ENCODE measurements around the gene PTPN13.

The PTPN13 gene

GRCh38 chr4:86586626-86587380 is 7.3 kb upstream of the PTPN13 start:
- no peak for DNase-seq
- intact Hi-C loops (cut with DNase I) = no loop called here

- intact Hi-C loops (cut with DNase I) = no loop called here
- DNase-seq = no peak
These were observed 6.6 kb upstream of the PTPN13 start for GRCh38 chr4:86587381-86588140.

GRCh38 chr4:86592553-86593249 is 1.4 kb upstream of the PTPN13 start:
- no peak for DNase-seq
- intact Hi-C loops (cut with DNase I) = no loop called here

- intact Hi-C loops (cut with DNase I) = no loop called here
- peak in 8 of 10 donors; percentile 11 to 83 (median 38) for DNase-seq
These were observed 677 bp downstream of the PTPN13 start for GRCh38 chr4:86594559-86595425.

GRCh38 chr4:86595426-86595805 is 1.3 kb downstream of the PTPN13 start:
- peak in 3 of 10 donors; percentile 35 to 63 (median 54) for DNase-seq
- intact Hi-C loops (cut with DNase I) = no loop called here

GRCh38 chr4:86596807-86597206 is 2.7 kb downstream of the PTPN13 start:
- intact Hi-C loops (cut with DNase I) = no loop called here
- DNase-seq = no peak

- no peak for DNase-seq
- intact Hi-C loops (cut with DNase I) = loop anchor here (10.0 kb wide), 1 partner anchor 125 kb away; no protein-coding TSS in a partner anchor
These were observed 6.0 kb downstream of the PTPN13 start for GRCh38 chr4:86600007-86600653.

GRCh38 chr4:86603311-86603885 is 9.3 kb downstream of the PTPN13 start:
- DNase-seq = no peak
- intact Hi-C loops (cut with DNase I) = loop anchor here (10.0 kb wide), 1 partner anchor 121 kb away; no protein-coding TSS in a partner anchor

- no peak for DNase-seq
- intact Hi-C loops (cut with DNase I) = loop anchor here (10.0 kb wide), 1 partner anchor 118 kb away; no protein-coding TSS in a partner anchor
These were observed 12.7 kb downstream of the PTPN13 start for GRCh38 chr4:86606809-86607208.

- no peak for DNase-seq
- intact Hi-C loops (cut with DNase I) = loop anchor here (10.0 kb wide), 1 partner anchor 116 kb away; no protein-coding TSS in a partner anchor
These were observed 14.8 kb downstream of the PTPN13 start for GRCh38 chr4:86608757-86609375.

GRCh38 chr4:86611757-86612156 is 17.6 kb downstream of the PTPN13 start:
- intact Hi-C loops (cut with DNase I) = no loop called here
- DNase-seq = no peak

GRCh38 chr4:86613734-86614133 is 19.6 kb downstream of the PTPN13 start:
- intact Hi-C loops (cut with DNase I) = no loop called here
- DNase-seq = no peak

- DNase-seq = no peak
- intact Hi-C loops (cut with DNase I) = no loop called here
These were observed 20.8 kb downstream of the PTPN13 start for GRCh38 chr4:86614865-86615264.

- DNase-seq = no peak
- intact Hi-C loops (cut with DNase I) = no loop called here
These were observed 21.4 kb downstream of the PTPN13 start for GRCh38 chr4:86615501-86615900.

- DNase-seq = no peak
- intact Hi-C loops (cut with DNase I) = no loop called here
These were observed 25.5 kb downstream of the PTPN13 start for GRCh38 chr4:86619656-86620055.

- no peak for DNase-seq
- intact Hi-C loops (cut with DNase I) = no loop called here
These were observed 27.3 kb downstream of the PTPN13 start for GRCh38 chr4:86621435-86621834.

GRCh38 chr4:86626066-86626465 is 32.0 kb downstream of the PTPN13 start:
- intact Hi-C loops (cut with DNase I) = no loop called here
- no peak for DNase-seq

GRCh38 chr4:86627462-86628135 is 33.5 kb downstream of the PTPN13 start:
- intact Hi-C loops (cut with DNase I) = no loop called here
- DNase-seq = no peak
